ENCODE results near the gene DHRS12. TPM values are rescaled to one million over a fixed set of nuclear protein-coding genes. Genes with fewer than 3 reads are reported as not detected.

Gene DHRS12
- total RNA-seq, 1 experiment from 2014 or later: 14.1 TPM

DNA sequence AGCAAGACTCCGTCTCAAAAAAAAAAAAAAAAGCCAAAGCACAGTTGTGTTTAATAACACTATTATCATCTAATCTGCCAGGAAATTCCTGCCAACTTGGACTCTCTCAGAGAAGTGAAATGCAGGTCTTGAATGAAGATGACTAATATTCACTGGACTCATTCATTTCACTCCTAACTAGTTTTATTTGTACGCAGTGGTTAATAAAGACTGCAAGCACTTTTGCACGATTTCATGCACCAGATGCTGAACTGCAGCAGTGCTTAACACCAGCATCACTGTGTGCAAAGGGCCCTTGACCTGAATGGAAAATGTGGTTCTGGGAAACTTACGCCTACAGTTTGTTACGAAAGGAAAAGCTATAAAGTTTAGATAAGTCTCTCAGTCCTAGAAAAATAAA, 63.3 kb downstream of the DHRS12 start:
- no TSS peak for BruUV-seq (replicated peaks)
- no peak overlapping the region for H3K27ac Mint-ChIP-seq (ENCODE audit: unreplicated experiment)
- H3K36me3 Mint-ChIP-seq (ENCODE audit: insufficient read depth, unreplicated experiment): peaks cover 5% of the 10 kb centered on the region
- Histone ChIP-seq H3K36me3 (ENCODE audit: control insufficient read depth, insufficient read depth, low read length) (no peaks in the 10 kb centered on the region), H3K4me3 (ENCODE audit: low read depth, low read length) (no peak overlapping the region), H3K27me3 (replicated peaks; ENCODE audit: control insufficient read depth, insufficient read depth, low read length) (no peaks in the 10 kb centered on the region), H3K9me3 (no peaks in the 10 kb centered on the region), H3K4me1 (no peaks in the 10 kb centered on the region)
- DNase-seq: no peak
- no peaks in the 10 kb centered on the region for H3K27me3 Mint-ChIP-seq (ENCODE audit: insufficient read depth, unreplicated experiment)
- no peaks in the 10 kb centered on the region for H3K9me3 Mint-ChIP-seq (ENCODE audit: unreplicated experiment)
- no peaks in the 10 kb centered on the region for H3K4me1 Mint-ChIP-seq (ENCODE audit: low read depth, unreplicated experiment)
- CTCF ChIA-PET: no interaction called here
- no peak for TF ChIP-seq CTCF (IDR thresholded peaks at IDR 0.05; ENCODE audit: insufficient read depth in 1 of 2, low read depth in 1 of 2, low read length in 1 of 2, severe bottlenecking in 1 of 2, unreplicated experiment in 1 of 2)
- H3K4me3 Mint-ChIP-seq (ENCODE audit: unreplicated experiment): no peak overlapping the region
- POLR2A ChIA-PET: interaction anchor here (0.7 kb wide), 1 partner anchor 287 kb away, joined by 3 read pairs; the partner anchor contains the start of gene INTS6
- intact Hi-C loops (cut with micrococcal nuclease; ENCODE audit: unreplicated experiment): no loop called here

DNA sequence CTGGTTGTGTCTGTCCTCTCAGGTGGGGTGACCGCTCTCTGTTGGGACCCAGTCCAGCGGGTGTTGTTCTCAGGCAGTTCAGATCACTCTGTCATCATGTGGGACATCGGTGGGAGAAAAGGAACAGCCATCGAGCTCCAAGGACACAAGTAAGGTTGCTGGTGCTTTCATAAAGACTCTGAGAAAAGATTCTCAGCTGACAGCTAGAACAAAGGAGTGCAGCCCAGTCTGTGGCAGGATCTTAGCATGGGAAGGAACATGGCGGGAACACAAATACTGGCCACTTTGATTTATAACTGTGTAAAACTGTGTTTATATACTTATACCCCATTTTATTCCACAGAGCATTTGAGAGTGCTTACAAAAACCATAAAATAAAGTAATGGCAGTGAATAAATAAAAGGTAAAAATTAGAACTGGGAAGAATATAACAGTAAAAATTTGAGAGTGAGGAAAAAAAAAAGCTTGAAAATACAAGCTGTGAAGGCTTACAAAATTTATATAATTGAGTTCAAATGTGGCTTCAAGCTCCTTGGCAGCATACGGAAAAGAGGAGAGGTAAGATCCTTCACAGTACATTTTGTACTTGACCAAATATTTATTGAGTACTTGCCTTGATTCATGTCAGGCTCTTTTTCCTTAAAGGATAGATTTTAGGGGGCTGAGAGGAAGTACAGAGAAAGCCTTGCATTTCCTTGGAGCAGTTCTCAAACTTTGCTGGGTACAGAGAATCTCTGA, 64.8 kb downstream of the DHRS12 start:
- H3K36me3 ChIP-seq (ENCODE audit: control insufficient read depth, insufficient read depth, low read length): no peaks in the 10 kb centered on the region
- no peak for DNase-seq
- Mint-ChIP-seq H3K4me3 (ENCODE audit: unreplicated experiment) (no peak overlapping the region), H3K27ac (ENCODE audit: unreplicated experiment) (no peak overlapping the region), H3K9me3 (ENCODE audit: unreplicated experiment) (no peaks in the 10 kb centered on the region), H3K36me3 (ENCODE audit: insufficient read depth, unreplicated experiment) (peaks cover 5% of the 10 kb centered on the region), H3K27me3 (ENCODE audit: insufficient read depth, unreplicated experiment) (no peaks in the 10 kb centered on the region), H3K4me1 (ENCODE audit: low read depth, unreplicated experiment) (no peaks in the 10 kb centered on the region)
- no TSS peak for BruUV-seq (replicated peaks)
- H3K27me3 ChIP-seq (replicated peaks; ENCODE audit: control insufficient read depth, insufficient read depth, low read length): no peaks in the 10 kb centered on the region
- H3K9me3 ChIP-seq: no peaks in the 10 kb centered on the region
- no peak overlapping the region for H3K4me3 ChIP-seq (ENCODE audit: low read depth, low read length)
- intact Hi-C loops (cut with micrococcal nuclease; ENCODE audit: unreplicated experiment): no loop called here
- POLR2A ChIA-PET: no interaction called here
- no peak for TF ChIP-seq CTCF (IDR thresholded peaks at IDR 0.05; ENCODE audit: insufficient read depth in 1 of 2, low read depth in 1 of 2, low read length in 1 of 2, severe bottlenecking in 1 of 2, unreplicated experiment in 1 of 2)
- no peaks in the 10 kb centered on the region for H3K4me1 ChIP-seq
- CTCF ChIA-PET: no interaction called here

GRCh38 chr13:51738226-51738905, 65.6 kb downstream of the DHRS12 start:
- intact Hi-C loops (cut with micrococcal nuclease; ENCODE audit: unreplicated experiment): no loop called here
- no TSS peak for BruUV-seq (replicated peaks)
- no peak overlapping the region for H3K4me3 ChIP-seq (ENCODE audit: low read depth, low read length)
- no peaks in the 10 kb centered on the region for H3K4me1 Mint-ChIP-seq (ENCODE audit: low read depth, unreplicated experiment)
- ChIA-PET CTCF (no interaction called here), POLR2A (no interaction called here)
- no peak overlapping the region for H3K27ac Mint-ChIP-seq (ENCODE audit: unreplicated experiment)
- H3K9me3 ChIP-seq: no peaks in the 10 kb centered on the region
- H3K4me3 Mint-ChIP-seq (ENCODE audit: unreplicated experiment): no peak overlapping the region
- no peaks in the 10 kb centered on the region for H3K27me3 ChIP-seq (replicated peaks; ENCODE audit: control insufficient read depth, insufficient read depth, low read length)
- TF ChIP-seq CTCF (IDR thresholded peaks at IDR 0.05; ENCODE audit: insufficient read depth in 1 of 2, low read depth in 1 of 2, low read length in 1 of 2, severe bottlenecking in 1 of 2, unreplicated experiment in 1 of 2): no peak
- H3K36me3 Mint-ChIP-seq (ENCODE audit: insufficient read depth, unreplicated experiment): peaks cover 5% of the 10 kb centered on the region
- H3K36me3 ChIP-seq (ENCODE audit: control insufficient read depth, insufficient read depth, low read length): no peaks in the 10 kb centered on the region
- no peaks in the 10 kb centered on the region for H3K27me3 Mint-ChIP-seq (ENCODE audit: insufficient read depth, unreplicated experiment)
- no peaks in the 10 kb centered on the region for H3K9me3 Mint-ChIP-seq (ENCODE audit: unreplicated experiment)
- no peaks in the 10 kb centered on the region for H3K4me1 ChIP-seq
- no peak for DNase-seq

All from Caco-2 (cell line).